GM19025 (cell line): ENCODE data around the gene RNPEPL1.

Experiments used
- ATAC-seq: cut with Tn5 transposase; IDR thresholded peaks from one replicate; pipeline ENCODE4 v1.9.1; 2021; ENCODE audit warnings: mild to moderate bottlenecking, low read depth, moderate library complexity; ENCODE audit not compliant: unreplicated experiment

Gene RNPEPL1

GRCh38 chr2:240622060-240622411 lies 53.8 kb downstream of the RNPEPL1 start:
- ATAC-seq: no peak

- no peak for ATAC-seq
These were observed 54.4 kb downstream of the RNPEPL1 start for GRCh38 chr2:240622531-240623235.

GRCh38 chr2:240623531-240624010 lies 55.3 kb downstream of the RNPEPL1 start:
- no peak for ATAC-seq

- no peak for ATAC-seq
These were observed 56.0 kb downstream of the RNPEPL1 start for GRCh38 chr2:240624011-240624949.

GRCh38 chr2:240624950-240625621 lies 56.8 kb downstream of the RNPEPL1 start, which contains the start of gene GPR35:
Gene GPR35, plus strand, starts transcription at chr2:240625480. Its CDS starts 4,473 bp downstream, at chr2:240629953.
- ATAC-seq: no peak

- no peak for ATAC-seq
These were observed 58.4 kb downstream of the RNPEPL1 start for GRCh38 chr2:240626531-240627300.

- ATAC-seq: no peak
These were observed 59.6 kb downstream of the RNPEPL1 start for GRCh38 chr2:240627736-240628506.

- no peak for ATAC-seq
These were observed 60.2 kb downstream of the RNPEPL1 start for GRCh38 chr2:240628507-240628807.

- no peak for ATAC-seq
These were observed 60.7 kb downstream of the RNPEPL1 start for GRCh38 chr2:240628808-240629618.

GRCh38 chr2:240629619-240629967 lies 61.3 kb downstream of the RNPEPL1 start:
- no peak for ATAC-seq

- no peak for ATAC-seq
These were observed 61.9 kb downstream of the RNPEPL1 start for GRCh38 chr2:240629968-240630770.
